CD1c-positive myeloid dendritic cell (primary cell): ENCODE data around the gene ATP11B.
"Not testable (repeated sequence)": the region's sequence is repeated elsewhere in the genome, so short reads cannot be mapped to it uniquely, and the experiment has no call there.

Source experiments
- DNase-seq: peaks from one replicate; pipeline ENCODE4 v3.0.0-alpha.2; 2016; ENCODE audit errors: extremely low spot score

Gene ATP11B

GRCh38 chr3:182837855-182838454 is 44.7 kb downstream of the ATP11B start:
- DNase-seq = peak; percentile 42

GRCh38 chr3:182843478-182843877 is 50.2 kb downstream of the ATP11B start:
- no peak for DNase-seq

GRCh38 chr3:182848906-182849305 is 55.6 kb downstream of the ATP11B start:
- DNase-seq = no peak

GRCh38 chr3:182855076-182855475 is 61.8 kb downstream of the ATP11B start:
- DNase-seq = no peak

GRCh38 chr3:182861348-182861747 is 68.0 kb downstream of the ATP11B start:
- DNase-seq = no peak

- DNase-seq = no peak
Measured at GRCh38 chr3:182862159-182862860, 69.0 kb downstream of the ATP11B start.

- no peak for DNase-seq
Measured at GRCh38 chr3:182869059-182869458, 75.8 kb downstream of the ATP11B start.

GRCh38 chr3:182870917-182871316 is 77.6 kb downstream of the ATP11B start:
- DNase-seq = not testable (repeated sequence)

- DNase-seq = no peak
Measured at GRCh38 chr3:182879031-182879611, 85.8 kb downstream of the ATP11B start.

GRCh38 chr3:182886497-182886896 is 93.2 kb downstream of the ATP11B start:
- no peak for DNase-seq

GRCh38 chr3:182889948-182890629 is 96.8 kb downstream of the ATP11B start:
- no peak for DNase-seq

- no peak for DNase-seq
Measured at GRCh38 chr3:182891364-182891763, 98.1 kb downstream of the ATP11B start.

- no peak for DNase-seq
Measured at GRCh38 chr3:182892226-182892625, 98.9 kb downstream of the ATP11B start.

GRCh38 chr3:182895513-182896112 is 102.3 kb downstream of the ATP11B start:
- DNase-seq = no peak

- no peak for DNase-seq
Measured at GRCh38 chr3:182896553-182896952, 103.2 kb downstream of the ATP11B start.

- DNase-seq = no peak
Measured at GRCh38 chr3:182902236-182902635, 108.9 kb downstream of the ATP11B start.

GRCh38 chr3:182904164-182904563 is 110.9 kb downstream of the ATP11B start:
- DNase-seq = no peak

- DNase-seq = no peak
Measured at GRCh38 chr3:182905623-182906022, 112.3 kb downstream of the ATP11B start.

GRCh38 chr3:182906036-182906435 is 112.7 kb downstream of the ATP11B start:
- no peak for DNase-seq

GRCh38 chr3:182908471-182908870 is 115.2 kb downstream of the ATP11B start:
- no peak for DNase-seq

- DNase-seq = no peak
Measured at GRCh38 chr3:182909318-182910040, 116.2 kb downstream of the ATP11B start.
